Measurements from ENCODE around the gene ALDOB.

The ALDOB gene

GRCh38 chr9:101381118-101381517, 54.5 kb downstream of the ALDOB start:
- no peak for DNase-seq

DNA sequence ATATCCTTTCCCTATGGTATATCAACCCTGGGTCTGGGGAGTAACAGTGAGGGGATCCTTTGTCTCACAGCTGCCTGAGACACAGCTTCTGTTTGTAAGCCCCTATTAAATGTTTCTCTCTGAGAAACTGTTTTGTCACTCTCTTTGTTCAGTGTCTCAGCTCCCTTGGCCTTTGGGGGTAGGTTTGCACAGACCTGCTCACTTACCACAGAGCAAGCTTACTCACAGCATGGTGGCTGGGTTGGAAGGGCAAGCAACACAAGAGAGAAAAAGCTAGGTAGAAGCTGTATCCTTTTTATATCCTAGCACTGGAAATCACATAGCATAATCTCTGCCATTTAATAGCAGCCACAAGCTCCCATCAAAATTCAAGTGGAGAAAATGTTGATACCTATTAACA, 55.3 kb downstream of the ALDOB start:
- DNase-seq, result no peak

DNA sequence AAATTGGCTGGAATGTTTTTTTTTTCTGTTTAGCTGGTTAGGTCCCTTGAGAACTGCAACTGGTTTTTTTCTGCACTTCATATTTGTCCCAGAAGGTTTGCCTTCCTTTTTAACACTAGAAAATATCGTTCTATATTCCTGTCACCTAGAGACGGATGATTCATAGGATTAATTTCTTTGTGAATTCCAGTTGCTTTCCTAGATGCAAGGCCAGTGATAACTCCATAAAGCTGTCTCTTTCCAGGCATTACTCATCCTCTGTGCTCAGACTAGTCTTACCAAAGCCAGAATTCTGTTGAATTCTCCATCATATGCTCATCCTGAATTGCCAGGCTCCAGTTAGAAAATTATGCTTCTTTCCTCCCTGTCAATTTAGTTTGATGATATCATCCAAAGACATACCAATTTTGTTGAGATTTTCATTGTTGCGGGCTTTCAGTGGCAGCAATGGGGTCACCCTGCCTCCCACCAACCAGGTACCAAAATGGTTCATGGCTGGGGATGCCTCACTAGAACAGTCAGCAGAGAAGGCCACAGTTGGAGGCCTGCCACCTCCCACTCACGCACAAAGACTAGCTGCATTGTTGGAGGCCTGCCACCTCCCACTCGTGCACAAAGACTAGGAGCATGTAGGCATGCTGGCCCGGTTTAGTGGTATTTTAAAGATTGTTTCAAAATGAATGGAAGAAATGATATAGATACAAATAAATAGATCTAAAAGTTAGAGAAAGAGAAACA, 59.3 kb downstream of the ALDOB start:
- DNase-seq, result no peak

DNA sequence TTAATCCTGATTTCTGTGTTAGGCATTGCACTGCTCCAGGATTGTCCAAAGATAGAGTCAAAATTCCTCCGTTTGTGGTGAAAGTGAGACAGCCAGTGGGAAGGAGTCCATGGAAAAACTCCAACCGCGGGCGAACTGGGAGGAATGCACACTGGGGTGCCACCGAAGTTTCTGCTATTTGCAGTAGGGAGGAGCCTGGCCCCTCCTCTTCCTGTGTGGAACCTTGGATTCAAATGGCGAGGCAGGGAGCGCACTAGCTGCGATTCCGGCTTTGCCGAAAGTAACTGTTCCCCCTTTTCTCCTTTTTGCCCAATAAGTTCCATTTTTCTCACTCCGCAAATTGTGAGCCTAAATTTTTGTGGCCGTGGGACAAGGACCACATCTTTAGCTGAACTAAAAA, 60.0 kb downstream of the ALDOB start:
- no peak for DNase-seq

- DNase-seq, result no peak
Measured at GRCh38 chr9:101372327-101373118, 63.1 kb downstream of the ALDOB start.

GRCh38 chr9:101371813-101372212, 63.8 kb downstream of the ALDOB start:
- no peak for DNase-seq
